Measurements from ENCODE around the gene MSLN. TPM values are rescaled to one million over a fixed set of nuclear protein-coding genes. Genes with fewer than 3 reads are reported as not detected.

MSLN gene
- polyA plus RNA-seq, 1 of the 3 experiments (the other 2 are of a cell fraction): 0.02 TPM

- Histone ChIP-seq H3K4me3 (ENCODE audit: low read depth in 2 of 2, low read length in 1 of 2) (no peak overlapping the region), H3K27ac (ENCODE audit: low read depth in 2 of 2, low read length in 1 of 2) (no peak overlapping the region), H3K27me3 (ENCODE audit: insufficient read depth) (0 out of 2 replicates have a peak, but pooled peaks cover 2% of the 10 kb centered on the region), H3K4me1 (ENCODE audit: control insufficient read depth in 1 of 2, insufficient read depth in 2 of 2, low read depth in 1 of 2, low read length in 1 of 2) (peaks cover 0 to under 1% of the 10 kb centered on the region in 2 experiments; a peak in 1 of 4 replicates), H4K20me1 (ENCODE audit: insufficient read depth) (no peaks in the 10 kb centered on the region), H3F3A (replicated peaks; ENCODE audit: insufficient read depth) (no peaks in the 10 kb centered on the region), H3K79me2 (ENCODE audit: insufficient read depth) (no peaks in the 10 kb centered on the region), H3K9me2 (no peaks in the 10 kb centered on the region), H3K9ac (no peak overlapping the region), H3K4me2 (no peak overlapping the region), H3K36me3 (replicated peaks in 1 of 2; ENCODE audit: control insufficient read depth in 1 of 2, insufficient read depth in 2 of 2, low read length in 1 of 2) (peaks cover 0 to 6% of the 10 kb centered on the region in 2 experiments), H3K9me3 (no peaks in the 10 kb centered on the region), H2AFZ (ENCODE audit: low read depth) (no peak overlapping the region)
- WGBS (ENCODE audit: low lambda C conversion rate): 84% methylated on average over 19 of the region's 31 CpGs
- CTCF ChIA-PET: interaction anchor here (1.4 to 3.3 kb wide), 2 partner anchors 10 to 62 kb away, joined by 4 to 11 read pairs; no protein-coding TSS in a partner anchor
- POLR2A ChIA-PET: no interaction called here
- DNase-seq: no peak
- TF ChIP-seq EZH2phosphoT487 (IDR thresholded peaks at IDR 0.05; ENCODE audit: borderline replicate concordance, low read depth): no peak
- no peak for TF ChIP-seq RXRA (IDR thresholded peaks at IDR 0.05; ENCODE audit: borderline replicate concordance, low read depth)
- TF ChIP-seq PBX3 (IDR thresholded peaks at IDR 0.05): no peak
- TF ChIP-seq FOXJ3 (CRISPR knock-in tag; IDR thresholded peaks at IDR 0.05): no peak
- TF ChIP-seq ELF1 (IDR thresholded peaks at IDR 0.05): no peak
- no peak for TF ChIP-seq RCOR1 (IDR thresholded peaks at IDR 0.05; ENCODE audit: low read length)
- TF ChIP-seq FOSL2 (IDR thresholded peaks at IDR 0.05; ENCODE audit: borderline replicate concordance, low read depth): no peak
- no peak for TF ChIP-seq MXI1 (IDR thresholded peaks at IDR 0.05; ENCODE audit: low read depth, low read length)
- no peak for TF ChIP-seq YY1 (IDR thresholded peaks at IDR 0.05; ENCODE audit: low read depth)
- no peak for TF ChIP-seq SMC3 (IDR thresholded peaks at IDR 0.05; ENCODE audit: low read depth, low read length)
- no peak for TF ChIP-seq GATA2 (CRISPR knock-in tag; IDR thresholded peaks at IDR 0.05)
- TF ChIP-seq TEAD4 (IDR thresholded peaks at IDR 0.05; ENCODE audit: borderline replicate concordance, insufficient read depth): no peak
- no peak for TF ChIP-seq NRF1 (IDR thresholded peaks at IDR 0.05; ENCODE audit: low read depth, low read length)
- no peak for TF ChIP-seq RAD21 (IDR thresholded peaks at IDR 0.05; ENCODE audit: low read length)
- TF ChIP-seq SIN3A (IDR thresholded peaks at IDR 0.05; ENCODE audit: borderline replicate concordance, low read depth, low read length): no peak
- TF ChIP-seq CTCF (IDR thresholded peaks at IDR 0.05): no peak
- TF ChIP-seq GABPA (IDR thresholded peaks at IDR 0.05; ENCODE audit: low read depth): no peak
- TF ChIP-seq REST (IDR thresholded peaks at IDR 0.05; ENCODE audit: low read depth, low read length): no peak
Observed at GRCh38 chr16:794853-795466, 34.4 kb downstream of the MSLN start.
